ENCODE measurements around the gene PCOLCE2. TPM values are rescaled to one million over a fixed set of nuclear protein-coding genes. Genes with fewer than 3 reads are reported as not detected.

Gene PCOLCE2
- total and polyA plus RNA-seq, 8 donors = 1.3 to 21.2 (median 2.9) TPM

- H3K9me3 ChIP-seq = no peaks in the 10 kb centered on the region
- DNase-seq (no peak), ATAC-seq (no peak)
- no peak overlapping the region for H3K27ac ChIP-seq
- TF ChIP-seq, protein P1, sequence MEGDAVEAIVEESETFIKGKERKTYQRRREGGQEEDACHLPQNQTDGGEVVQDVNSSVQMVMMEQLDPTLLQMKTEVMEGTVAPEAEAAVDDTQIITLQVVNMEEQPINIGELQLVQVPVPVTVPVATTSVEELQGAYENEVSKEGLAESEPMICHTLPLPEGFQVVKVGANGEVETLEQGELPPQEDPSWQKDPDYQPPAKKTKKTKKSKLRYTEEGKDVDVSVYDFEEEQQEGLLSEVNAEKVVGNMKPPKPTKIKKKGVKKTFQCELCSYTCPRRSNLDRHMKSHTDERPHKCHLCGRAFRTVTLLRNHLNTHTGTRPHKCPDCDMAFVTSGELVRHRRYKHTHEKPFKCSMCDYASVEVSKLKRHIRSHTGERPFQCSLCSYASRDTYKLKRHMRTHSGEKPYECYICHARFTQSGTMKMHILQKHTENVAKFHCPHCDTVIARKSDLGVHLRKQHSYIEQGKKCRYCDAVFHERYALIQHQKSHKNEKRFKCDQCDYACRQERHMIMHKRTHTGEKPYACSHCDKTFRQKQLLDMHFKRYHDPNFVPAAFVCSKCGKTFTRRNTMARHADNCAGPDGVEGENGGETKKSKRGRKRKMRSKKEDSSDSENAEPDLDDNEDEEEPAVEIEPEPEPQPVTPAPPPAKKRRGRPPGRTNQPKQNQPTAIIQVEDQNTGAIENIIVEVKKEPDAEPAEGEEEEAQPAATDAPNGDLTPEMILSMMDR (IDR thresholded peaks at IDR 0.05) = no peak
- no peak overlapping the region for H3K4me3 ChIP-seq
- no peaks in the 10 kb centered on the region for H3K4me1 ChIP-seq
- no peaks in the 10 kb centered on the region for H3K27me3 ChIP-seq
- no peaks in the 10 kb centered on the region for H3K36me3 ChIP-seq
- intact Hi-C loops (cut with DNase I) = no loop called here
Measured at GRCh38 chr3:142815803-142816202, 73.1 kb downstream of the PCOLCE2 start.

- Histone ChIP-seq H3K4me1 (no peaks in the 10 kb centered on the region), H3K4me3 (no peak overlapping the region), H3K27ac (no peak overlapping the region), H3K27me3 (no peaks in the 10 kb centered on the region), H3K9me3 (no peaks in the 10 kb centered on the region), H3K36me3 (peaks cover 0 to 4% of the 10 kb centered on the region in 2 donors)
- TF ChIP-seq, protein P1 (IDR thresholded peaks at IDR 0.05) = no peak
- DNase-seq (no peak), ATAC-seq (no peak)
- intact Hi-C loops (cut with DNase I) = no loop called here
Measured at GRCh38 chr3:142809259-142809658, 79.6 kb downstream of the PCOLCE2 start.

DNA sequence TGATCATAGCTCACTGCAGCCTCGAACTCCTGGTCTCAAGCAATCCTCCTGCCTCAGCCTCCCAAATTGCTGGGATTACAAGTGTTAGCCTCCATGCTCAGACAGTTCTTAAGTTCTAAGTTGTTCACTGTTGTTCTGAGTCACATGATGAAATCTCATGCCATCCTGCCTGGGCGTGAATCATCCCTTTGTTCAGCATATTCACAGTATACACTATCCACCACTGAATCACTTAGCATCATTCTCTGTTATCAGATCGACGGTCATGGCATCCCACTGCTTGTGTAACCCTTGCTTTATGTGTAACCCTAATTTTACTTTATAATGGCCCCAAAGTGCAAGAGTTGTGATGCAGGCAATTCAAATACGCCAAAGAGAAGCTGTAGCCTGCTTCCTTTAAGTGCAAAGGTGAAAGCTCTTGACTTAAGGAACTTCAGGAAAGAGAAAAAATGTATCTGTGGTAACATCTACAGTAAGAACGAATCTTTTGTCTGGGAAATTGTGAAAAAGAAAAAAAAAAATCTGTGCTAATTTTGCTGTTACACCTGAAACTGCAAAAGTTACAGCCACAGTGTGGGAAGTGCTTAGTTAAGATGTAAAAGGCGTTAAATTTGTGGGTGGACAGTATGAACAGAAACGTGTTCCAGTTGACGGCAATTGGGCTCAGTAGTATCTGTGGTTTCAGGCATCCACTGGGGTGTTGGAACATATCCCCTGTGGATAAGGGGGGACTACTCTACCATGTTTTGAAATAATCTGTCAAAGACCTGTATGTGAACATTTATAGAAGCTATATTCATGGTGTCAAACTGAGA, 80.6 kb downstream of the PCOLCE2 start:
- ATAC-seq = no peak

GRCh38 chr3:142802891-142803290, 86.0 kb downstream of the PCOLCE2 start:
- H3K27ac ChIP-seq = no peak overlapping the region
- TF ChIP-seq, protein P1 (IDR thresholded peaks at IDR 0.05) = no peak
- H3K36me3 ChIP-seq = peaks cover 0 to 5% of the 10 kb centered on the region in 2 donors
- no peak for DNase-seq
- H3K4me1 ChIP-seq = no peaks in the 10 kb centered on the region
- intact Hi-C loops (cut with DNase I) = no loop called here
- no peak for ATAC-seq
- no peak overlapping the region for H3K4me3 ChIP-seq
- H3K27me3 ChIP-seq = no peaks in the 10 kb centered on the region
- H3K9me3 ChIP-seq = no peaks in the 10 kb centered on the region

More for the DNA sequence above, 80.6 kb downstream of the PCOLCE2 start:
- TF ChIP-seq, protein P1 (IDR thresholded peaks at IDR 0.05) = no peak
- DNase-seq = no peak
- intact Hi-C loops (cut with DNase I) = no loop called here
- no peak overlapping the region for H3K27ac ChIP-seq
- H3K4me3 ChIP-seq = no peak overlapping the region
- H3K27me3 ChIP-seq = no peaks in the 10 kb centered on the region
- H3K36me3 ChIP-seq = peaks cover 0 to 5% of the 10 kb centered on the region in 2 donors
- H3K9me3 ChIP-seq = no peaks in the 10 kb centered on the region
- H3K4me1 ChIP-seq = no peaks in the 10 kb centered on the region

DNA sequence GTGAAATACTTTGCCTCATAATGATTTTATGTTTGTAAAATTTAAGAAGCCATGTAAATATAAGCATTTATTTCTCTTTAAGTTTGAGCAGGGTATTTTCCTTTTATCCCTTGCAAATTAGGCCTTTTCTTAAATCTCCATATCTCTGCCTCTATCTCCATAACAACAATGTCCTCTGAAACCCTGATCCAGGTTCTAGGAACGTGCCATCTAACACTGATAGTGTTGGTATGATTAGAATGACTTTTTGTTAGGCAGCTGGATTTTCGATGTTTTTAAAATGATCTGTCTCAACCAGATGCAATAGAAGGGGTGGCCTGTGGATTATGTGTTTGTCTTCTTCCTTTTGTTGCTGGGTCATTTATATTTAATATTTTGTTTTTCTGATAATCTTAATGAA, 87.1 kb downstream of the PCOLCE2 start:
- TF ChIP-seq, protein P1 (IDR thresholded peaks at IDR 0.05) = no peak
- intact Hi-C loops (cut with DNase I) = no loop called here
- Histone ChIP-seq H3K4me3 (no peak overlapping the region), H3K27ac (no peak overlapping the region), H3K4me1 (no peaks in the 10 kb centered on the region), H3K27me3 (no peaks in the 10 kb centered on the region), H3K36me3 (peaks cover 0 to 5% of the 10 kb centered on the region in 2 donors), H3K9me3 (no peaks in the 10 kb centered on the region)
- ATAC-seq (no peak), DNase-seq (no peak)

Data from left lung (tissue), 10 donors.